NCI-H1092 (cell line): ENCODE measurements around the gene IDH3B.

Source experiments
- DNase-seq: peaks from one replicate; lab custom pipeline; 2025; lab: John Stamatoyannopoulos, UW

The IDH3B gene

GRCh38 chr20:2656471-2657117, 7.4 kb downstream of the IDH3B start:
- no peak for DNase-seq

DNA sequence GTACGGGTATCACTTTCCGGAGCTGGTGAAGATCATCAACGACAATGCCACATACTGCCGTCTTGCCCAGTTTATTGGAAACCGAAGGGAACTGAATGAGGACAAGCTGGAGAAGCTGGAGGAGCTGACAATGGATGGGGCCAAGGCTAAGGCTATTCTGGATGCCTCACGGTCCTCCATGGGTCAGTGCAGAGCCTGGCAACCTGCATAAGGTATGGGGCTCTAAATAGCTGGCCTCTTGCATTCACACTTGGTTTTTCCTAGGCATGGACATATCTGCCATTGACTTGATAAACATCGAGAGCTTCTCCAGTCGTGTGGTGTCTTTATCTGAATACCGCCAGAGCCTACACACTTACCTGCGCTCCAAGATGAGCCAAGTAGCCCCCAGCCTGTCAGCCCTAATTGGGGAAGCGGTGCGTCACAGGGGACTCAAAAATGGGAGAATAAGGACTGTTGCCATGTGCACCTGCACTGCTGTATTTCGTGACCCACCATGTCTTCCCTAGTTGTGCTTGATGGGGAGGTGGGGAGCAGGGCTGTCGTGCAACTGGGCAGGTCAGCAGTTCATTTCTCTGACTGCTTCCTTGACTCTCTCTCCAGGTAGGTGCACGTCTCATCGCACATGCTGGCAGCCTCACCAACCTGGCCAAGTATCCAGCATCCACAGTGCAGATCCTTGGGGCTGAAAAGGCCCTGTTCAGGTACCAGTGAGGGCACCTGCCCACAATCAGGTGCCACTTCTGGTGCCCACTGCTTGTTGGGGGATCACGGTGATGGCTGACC, 8.5 kb downstream of the IDH3B start:
- no peak for DNase-seq

GRCh38 chr20:2654831-2655230, 9.2 kb downstream of the IDH3B start:
- no peak for DNase-seq

DNA sequence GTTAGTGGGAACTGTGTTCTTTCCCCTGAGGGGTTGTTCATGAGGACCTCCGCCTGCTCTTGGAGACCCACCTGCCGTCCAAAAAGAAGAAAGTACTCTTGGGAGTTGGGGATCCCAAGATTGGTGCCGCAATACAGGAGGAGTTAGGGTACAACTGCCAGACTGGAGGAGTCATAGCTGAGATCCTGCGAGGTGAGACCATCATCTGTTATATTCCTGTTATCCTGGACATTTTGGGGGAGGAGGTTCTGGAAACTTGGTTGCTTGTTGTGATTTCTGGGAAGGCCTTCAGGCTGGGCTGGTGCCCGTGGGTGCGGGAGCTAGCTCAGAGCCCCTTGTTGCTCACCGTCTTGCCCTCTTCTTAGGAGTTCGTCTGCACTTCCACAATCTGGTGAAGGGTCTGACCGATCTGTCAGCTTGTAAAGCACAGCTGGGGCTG, 9.6 kb downstream of the IDH3B start:
- no peak for DNase-seq

- DNase-seq = no peak
Observed at GRCh38 chr20:2653556-2654383, 10.2 kb downstream of the IDH3B start.

- DNase-seq = peak; percentile 55
Observed at GRCh38 chr20:2652724-2653555, 11.1 kb downstream of the IDH3B start.

- DNase-seq = peak; percentile 89
Observed at GRCh38 chr20:2651772-2652723, 12.0 kb downstream of the IDH3B start, which contains the start of gene NOP56. Gene NOP56 (plus strand): TSS chr20:2652632. CDS start chr20:2652661, 29 bp downstream.

- no peak for DNase-seq
Observed at GRCh38 chr20:2643708-2644107, 20.3 kb downstream of the IDH3B start.

DNA sequence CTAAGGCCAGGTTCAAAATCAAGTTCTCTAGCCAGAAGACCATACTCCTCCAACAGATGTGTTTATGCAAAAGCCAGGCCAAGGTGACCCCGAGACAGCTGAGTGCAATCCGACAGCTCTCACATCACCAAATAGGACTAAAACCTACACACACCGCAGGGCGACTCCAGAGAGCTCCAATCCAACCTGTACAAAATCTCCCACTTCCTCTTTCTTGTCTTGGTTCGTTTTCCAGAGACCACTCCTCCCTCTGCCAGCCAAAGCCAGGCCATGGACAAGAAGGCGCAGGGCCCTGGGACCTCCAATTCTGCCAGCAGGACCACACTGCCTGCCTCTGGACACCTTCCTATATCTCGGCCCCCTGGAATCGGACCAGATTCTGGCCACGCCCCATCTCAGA, 23.1 kb downstream of the IDH3B start:
- DNase-seq = no peak

DNA sequence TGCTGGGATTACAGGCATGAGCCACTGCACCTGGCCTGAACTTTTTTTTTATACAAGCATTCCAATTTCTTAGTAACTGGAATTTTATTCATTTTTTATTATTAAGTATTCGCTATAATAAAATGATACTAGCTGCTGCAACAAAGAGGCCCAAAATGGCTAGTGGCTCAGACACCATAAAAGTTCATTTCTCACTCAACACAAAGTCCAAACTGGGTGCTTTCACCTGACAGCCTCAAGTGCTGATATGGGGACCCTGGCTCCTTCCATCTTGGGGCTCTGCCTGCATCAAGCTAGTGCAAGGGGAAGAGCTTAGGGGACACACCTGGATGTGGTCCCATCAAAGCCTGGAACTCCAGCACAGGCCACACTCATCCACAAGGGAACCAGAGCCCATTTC, 23.8 kb downstream of the IDH3B start:
- no peak for DNase-seq

DNA sequence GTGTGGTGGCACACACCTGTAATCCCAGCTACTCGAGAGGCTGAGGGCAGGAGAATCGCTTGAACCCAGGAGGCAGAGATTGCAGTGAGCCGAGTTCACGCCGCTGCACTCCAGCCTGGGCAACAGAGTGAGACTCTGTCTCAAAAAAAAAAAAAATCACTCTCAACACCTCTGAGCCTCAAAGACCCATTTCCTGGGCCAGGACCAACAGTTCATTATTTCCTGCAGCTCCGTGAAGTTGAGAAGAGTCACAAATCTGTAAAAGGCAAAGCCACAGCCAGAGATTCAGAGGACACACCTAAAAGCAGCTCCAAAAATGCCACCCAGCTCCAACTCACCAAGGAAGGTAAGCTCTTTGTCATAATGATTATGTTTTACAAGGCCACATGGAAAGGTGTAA, 26.8 kb downstream of the IDH3B start:
- no peak for DNase-seq

GRCh38 chr20:2633381-2633780, 30.6 kb downstream of the IDH3B start:
- DNase-seq = no peak

DNA sequence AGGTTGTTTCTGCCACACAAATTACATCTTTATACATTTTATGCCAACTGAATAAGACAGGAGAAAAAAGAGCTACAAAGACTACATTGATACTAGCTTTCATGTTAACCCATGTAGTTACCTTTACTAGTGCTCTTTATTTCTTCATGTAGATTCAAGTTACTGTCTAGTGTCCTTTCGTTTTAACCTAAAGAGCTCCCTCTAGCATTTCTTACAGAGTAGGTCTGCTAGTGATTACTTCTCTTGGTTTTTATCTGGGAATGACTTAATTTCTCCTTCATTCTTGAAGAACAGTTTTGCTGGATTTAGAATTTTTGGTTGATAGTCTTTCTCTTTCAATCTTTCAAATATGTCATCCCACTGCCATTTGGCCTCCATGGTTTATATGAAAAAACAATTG, 32.8 kb downstream of the IDH3B start:
- DNase-seq = no peak

DNA sequence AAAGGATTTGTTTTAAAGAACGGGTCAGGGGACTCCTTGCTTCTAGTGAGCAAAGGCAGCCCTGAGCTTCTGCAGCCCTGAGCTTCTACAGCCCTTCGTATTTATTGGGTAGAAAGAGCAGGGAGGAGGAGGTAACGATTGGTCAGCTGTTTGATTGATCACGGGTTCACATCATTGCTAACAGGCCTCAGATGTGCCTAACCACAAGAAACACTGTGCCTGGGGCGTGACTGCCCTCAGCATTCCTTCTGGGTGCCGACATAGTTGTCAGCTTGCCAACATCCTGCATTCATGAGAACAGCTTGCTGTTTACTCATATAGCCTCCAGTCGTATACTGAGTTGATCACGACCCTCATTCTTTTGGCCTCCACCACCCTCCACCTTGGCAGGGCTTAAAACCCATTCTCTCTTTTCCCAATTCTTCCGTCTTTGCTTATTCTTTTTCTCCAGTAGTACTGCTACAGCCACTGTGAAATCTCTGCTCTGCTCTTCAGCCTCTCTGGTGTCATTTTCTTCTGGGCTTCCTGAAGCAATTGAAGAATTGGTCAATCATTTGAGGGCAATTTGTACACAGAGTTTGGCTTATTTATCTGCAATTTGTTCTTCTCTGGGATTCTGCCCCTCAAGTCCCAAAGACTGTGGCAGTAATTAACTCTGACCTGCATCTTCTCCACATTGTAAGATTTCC, 37.0 kb downstream of the IDH3B start:
- DNase-seq = no peak

GRCh38 chr20:2625062-2625461, 39.0 kb downstream of the IDH3B start:
- DNase-seq = no peak

DNA sequence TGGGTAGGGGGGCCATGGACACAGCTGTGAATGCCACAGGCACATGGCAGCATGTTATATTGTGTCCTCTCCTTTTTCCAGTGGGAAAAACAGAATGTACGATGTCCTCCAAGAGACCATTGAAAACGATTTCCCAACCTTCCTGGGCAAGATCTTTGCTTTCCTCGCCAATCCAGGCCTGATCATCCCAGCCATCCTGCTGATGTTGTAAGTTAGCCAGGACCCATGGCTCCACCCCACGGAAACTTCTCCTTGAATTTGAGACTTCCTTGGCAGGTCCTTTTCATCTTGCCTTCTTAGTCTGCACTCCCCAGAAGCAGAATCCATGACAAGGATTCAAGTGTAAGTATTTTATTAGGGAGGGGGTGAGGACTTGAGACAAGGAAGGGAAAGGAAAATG, 39.8 kb downstream of the IDH3B start:
- no peak for DNase-seq

DNA sequence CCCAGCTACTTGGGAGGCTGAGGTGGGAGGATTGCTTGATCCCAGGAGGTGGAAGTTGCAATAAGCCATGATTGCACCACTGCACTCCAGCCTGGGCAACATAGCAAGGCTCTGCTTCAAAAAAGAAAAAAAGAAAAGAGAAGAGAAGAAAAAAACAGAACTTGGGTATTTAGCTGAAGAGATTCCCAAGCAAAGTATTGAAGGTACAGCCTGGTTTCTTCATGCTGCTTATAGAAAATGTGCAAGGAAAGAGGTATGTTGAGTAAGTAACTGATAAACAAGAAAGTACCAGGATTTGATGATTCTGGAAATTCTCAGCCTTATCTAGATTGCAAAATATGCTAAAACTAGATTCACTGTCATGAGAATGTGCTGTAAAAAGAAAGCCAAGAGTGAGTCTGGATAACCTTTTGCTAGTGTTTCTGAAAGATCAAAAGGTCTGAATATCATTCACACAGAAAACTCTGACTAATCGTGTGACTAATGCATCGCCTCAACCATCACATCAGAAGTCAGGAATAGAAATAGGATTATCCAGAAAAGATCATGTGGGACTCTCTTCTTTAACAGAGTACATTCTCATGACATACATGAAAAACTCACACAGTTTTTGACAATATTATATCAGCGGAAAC, 43.9 kb downstream of the IDH3B start:
- DNase-seq = no peak

DNA sequence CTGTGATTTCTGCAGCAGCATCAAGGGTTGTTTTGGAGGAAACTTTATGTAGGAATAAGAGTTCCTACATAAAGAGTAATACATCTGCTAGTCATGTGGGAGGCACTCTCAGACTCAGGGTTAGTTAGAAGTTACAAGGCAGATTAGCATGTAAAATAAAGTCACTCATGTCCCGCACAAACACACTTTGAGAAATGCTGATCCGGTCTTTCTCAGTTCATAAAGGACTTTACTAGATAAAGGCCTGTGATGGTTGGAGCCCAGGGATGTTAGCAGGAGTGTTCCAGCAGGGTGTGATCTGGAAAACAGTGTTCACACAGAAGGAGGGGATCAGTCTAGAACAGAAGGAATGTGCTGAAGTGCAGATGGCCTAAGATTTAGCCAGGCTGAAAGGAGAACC, 44.7 kb downstream of the IDH3B start:
- DNase-seq = no peak

DNA sequence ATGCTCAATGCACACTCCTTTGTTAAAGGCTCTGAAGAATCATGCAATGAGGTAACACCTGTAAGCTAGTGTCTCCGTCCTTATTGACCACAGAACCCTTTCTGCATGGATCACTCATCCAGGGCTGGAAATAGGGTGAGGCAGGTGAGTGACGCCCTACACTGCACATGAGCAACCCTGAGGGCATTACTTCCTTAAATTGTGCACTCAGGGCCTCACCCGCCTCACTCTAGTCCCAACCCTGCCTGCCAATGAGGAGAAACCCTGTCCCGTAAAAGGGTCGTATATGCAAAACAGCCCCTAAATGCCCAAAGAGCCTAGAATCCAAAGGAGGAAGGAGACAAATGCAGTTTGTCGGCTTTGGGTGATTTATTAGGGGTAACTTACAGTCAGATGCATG, 45.2 kb downstream of the IDH3B start:
- DNase-seq = no peak
